Calu3 (cell line): ENCODE data around the gene ETHE1. TPM values are rescaled to one million over a fixed set of nuclear protein-coding genes. Genes with fewer than 3 reads are reported as not detected.

Experiments
- BruUV-seq: library from RNA; stranded (reverse); fragments of 400-500 nt; replicated peaks from 2 replicates; lab custom pipeline; 2021; lab: Mats Ljungman, UMichigan
- CTCF ChIA-PET: fragments of 300-600 bp; sonication (Branson Sonifier 250); formaldehyde crosslinking; loops from one replicate; lab custom pipeline; 2022; ENCODE audit warnings: antibody characterized with exemption; lab: Charles Lee
- DNase-seq: peaks from one replicate; pipeline ENCODE4 v3.0.0; 2022
- H3K27ac Mint-ChIP-seq: one replicate; pipeline ENCODE4 v1.8.0; 2022; ENCODE audit warnings: mixed read lengths; ENCODE audit not compliant: unreplicated experiment
- H3K27me3 Mint-ChIP-seq: one replicate; pipeline ENCODE4 v1.8.0; 2022; ENCODE audit warnings: mixed read lengths; ENCODE audit not compliant: unreplicated experiment
- H3K36me3 Mint-ChIP-seq: one replicate; pipeline ENCODE4 v1.8.0; 2022; ENCODE audit warnings: mild to moderate bottlenecking, moderate library complexity, mixed read lengths; ENCODE audit not compliant: insufficient read depth, unreplicated experiment
- H3K4me1 Mint-ChIP-seq: one replicate; pipeline ENCODE4 v1.8.0; 2022; ENCODE audit warnings: mild to moderate bottlenecking, low read depth, mixed read lengths; ENCODE audit not compliant: unreplicated experiment
- H3K4me3 Mint-ChIP-seq: one replicate; pipeline ENCODE4 v1.8.0; 2022; ENCODE audit warnings: mild to moderate bottlenecking, low read depth, moderate library complexity, mixed read lengths; ENCODE audit not compliant: unreplicated experiment
- H3K9me3 Mint-ChIP-seq: one replicate; pipeline ENCODE4 v1.8.0; 2022; ENCODE audit warnings: low read depth, mixed read lengths; ENCODE audit not compliant: unreplicated experiment
- CTCF ChIP-seq: fragments of 200-600 bp; IDR thresholded peaks from one replicate; pipeline ENCODE4 v1.8.0; 2022; ENCODE audit warnings: antibody characterized with exemption; ENCODE audit not compliant: unreplicated experiment
- intact Hi-C: fragments of 100-400 bp; cut with micrococcal nuclease; formaldehyde crosslinking; loops from one replicate; pipeline ENCODE4 v1.10.0; 2022; ENCODE audit not compliant: unreplicated experiment
- total RNA-seq: library from RNA; stranded (reverse); gene quantifications from 2 replicates; pipeline ENCODE4 v1.2.3, GENCODE V29; 2022

Gene ETHE1
- total RNA-seq, 1 experiment from 2014 or later, result 44.8 TPM

- peaks cover 36% of the 10 kb centered on the region for H3K36me3 Mint-ChIP-seq
- TF ChIP-seq CTCF, result no peak
- H3K4me1 Mint-ChIP-seq, result peaks cover 49% of the 10 kb centered on the region
- peak overlapping the region; percentile 24 for H3K4me3 Mint-ChIP-seq
- BruUV-seq, result no TSS peak
- intact Hi-C loops, result no loop called here
- CTCF ChIA-PET, result interaction anchor here (1.2 kb wide), 1 partner anchor 42 kb away, joined by 3 read pairs; no protein-coding TSS in a partner anchor
- DNase-seq, result no peak
- H3K27ac Mint-ChIP-seq, result peak overlapping the region; percentile 80
- H3K9me3 Mint-ChIP-seq, result no peaks in the 10 kb centered on the region
- H3K27me3 Mint-ChIP-seq, result no peaks in the 10 kb centered on the region
These were observed 59.7 kb downstream of the ETHE1 start for GRCh38 chr19:43467276-43467675.

- DNase-seq, result no peak
- H3K4me1 Mint-ChIP-seq, result peaks cover 49% of the 10 kb centered on the region
- H3K4me3 Mint-ChIP-seq, result peak overlapping the region; percentile 24
- H3K9me3 Mint-ChIP-seq, result no peaks in the 10 kb centered on the region
- intact Hi-C loops, result no loop called here
- H3K36me3 Mint-ChIP-seq, result peaks cover 36% of the 10 kb centered on the region
- H3K27me3 Mint-ChIP-seq, result no peaks in the 10 kb centered on the region
- no TSS peak for BruUV-seq
- CTCF ChIA-PET, result interaction anchor here (1.2 to 1.4 kb wide), 2 partner anchors 28 to 58 kb away, joined by 3 to 8 read pairs; no protein-coding TSS in a partner anchor
- peak overlapping the region; percentile 80 for H3K27ac Mint-ChIP-seq
- TF ChIP-seq CTCF, result no peak
These were observed 60.2 kb downstream of the ETHE1 start for GRCh38 chr19:43466793-43467192.

DNA sequence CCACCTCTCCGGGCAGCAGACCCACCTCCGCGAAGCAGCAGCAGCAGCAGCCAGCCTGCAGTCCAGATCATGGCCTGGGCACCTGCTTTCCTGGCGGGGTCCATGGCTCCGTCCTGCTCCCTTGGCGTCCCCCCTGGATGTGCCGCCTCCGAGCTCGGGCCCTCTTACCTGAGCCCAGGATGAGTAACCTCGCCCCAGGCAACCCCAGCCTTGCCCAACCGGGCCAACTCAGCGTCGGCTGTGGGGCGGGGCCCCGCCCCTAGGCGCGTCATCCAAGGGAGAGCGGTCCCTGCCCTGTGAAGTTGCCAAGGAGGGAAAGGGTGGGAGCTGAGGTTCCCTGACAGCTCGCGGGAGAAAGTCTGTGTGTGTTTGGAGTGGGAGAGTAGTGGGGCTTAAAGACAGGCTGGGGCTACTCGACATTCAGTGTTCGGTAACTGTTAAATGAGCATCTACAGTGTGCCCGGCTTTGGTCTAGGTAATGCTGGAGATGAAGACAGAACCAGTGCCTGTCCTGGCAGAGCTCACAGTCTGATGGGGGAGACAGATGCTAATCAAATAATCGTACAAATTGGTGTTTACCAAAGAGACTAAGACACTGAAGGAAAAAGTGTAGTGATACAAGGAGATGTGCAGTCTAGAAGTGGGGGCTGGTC, 61.4 kb downstream of the ETHE1 start, which contains the start of gene LYPD3:
TSS of gene LYPD3 (minus strand) at position 141 of the 653 bp plus-strand sequence. CDS start at position 104, 37 bp downstream.
- H3K36me3 Mint-ChIP-seq, result peaks cover 36% of the 10 kb centered on the region
- CTCF ChIA-PET, result interaction anchor here (1.2 to 1.6 kb wide), 5 partner anchors 19 to 60 kb away, joined by 3 to 8 read pairs (median 7); partner anchors contain the start of gene PHLDB3
- intact Hi-C loops, result no loop called here
- H3K4me3 Mint-ChIP-seq, result peak within 1 kb of the TSS; percentile 75
- H3K27ac Mint-ChIP-seq, result peak within 1 kb of the TSS; percentile 79
- DNase-seq, result peak; percentile 93
- BruUV-seq, result no TSS peak
- H3K9me3 Mint-ChIP-seq, result no peaks in the 10 kb centered on the region
- TF ChIP-seq CTCF, result no peak
- H3K4me1 Mint-ChIP-seq, result peaks cover 49% of the 10 kb centered on the region
- H3K27me3 Mint-ChIP-seq, result no peaks in the 10 kb centered on the region

- H3K27ac Mint-ChIP-seq, result peak overlapping the region; percentile 37
- TF ChIP-seq CTCF, result no peak
- intact Hi-C loops, result no loop called here
- CTCF ChIA-PET, result interaction anchor here (0.9 to 2.0 kb wide), 3 partner anchors 17 to 55 kb away, joined by 8 to 11 read pairs (median 9); partner anchors contain the start of gene PHLDB3
- BruUV-seq, result no TSS peak
- peak; percentile 75 for DNase-seq
- H3K36me3 Mint-ChIP-seq, result peaks cover 36% of the 10 kb centered on the region
- no peaks in the 10 kb centered on the region for H3K27me3 Mint-ChIP-seq
- H3K4me1 Mint-ChIP-seq, result peaks cover 49% of the 10 kb centered on the region
- no peaks in the 10 kb centered on the region for H3K9me3 Mint-ChIP-seq
- H3K4me3 Mint-ChIP-seq, result peak overlapping the region; percentile 75
These were observed 62.7 kb downstream of the ETHE1 start for GRCh38 chr19:43464134-43464775.
